EH (cell line): Measurements from ENCODE around the gene SLC44A1.
A peak's percentile ranks its signal among the peaks of the same experiment; 100 is the strongest.

ENCODE experiments used
- DNase-seq: peaks from one replicate; pipeline ENCODE4 v3.0.0-alpha.2; 2015; ENCODE audit warnings: low read depth

The SLC44A1 gene

GRCh38 chr9:105432247-105432842 is 187.9 kb downstream of the SLC44A1 start:
- DNase-seq: no peak

GRCh38 chr9:105435453-105435852 is 191.0 kb downstream of the SLC44A1 start:
- no peak for DNase-seq

DNA sequence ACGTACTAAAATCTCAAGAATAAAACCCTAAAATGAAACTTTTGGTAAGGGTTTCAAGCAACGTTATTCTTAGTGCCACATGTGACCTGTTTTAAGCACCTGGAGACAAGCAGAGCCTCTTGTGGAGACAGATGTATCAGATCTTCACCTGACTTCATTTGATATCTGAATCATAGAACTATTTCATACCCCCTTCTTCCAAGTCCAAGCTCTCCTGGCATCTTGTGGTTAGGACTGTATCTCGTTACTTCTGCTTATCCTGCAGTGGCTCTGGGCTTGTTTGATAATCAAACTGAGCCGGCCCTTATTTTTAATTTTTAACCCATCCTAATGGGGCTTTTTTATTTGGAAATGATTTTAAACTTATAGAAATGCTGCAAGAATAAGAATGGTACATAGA is 192.3 kb downstream of the SLC44A1 start:
- DNase-seq: no peak

GRCh38 chr9:105437704-105438103 is 193.3 kb downstream of the SLC44A1 start:
- DNase-seq: no peak

DNA sequence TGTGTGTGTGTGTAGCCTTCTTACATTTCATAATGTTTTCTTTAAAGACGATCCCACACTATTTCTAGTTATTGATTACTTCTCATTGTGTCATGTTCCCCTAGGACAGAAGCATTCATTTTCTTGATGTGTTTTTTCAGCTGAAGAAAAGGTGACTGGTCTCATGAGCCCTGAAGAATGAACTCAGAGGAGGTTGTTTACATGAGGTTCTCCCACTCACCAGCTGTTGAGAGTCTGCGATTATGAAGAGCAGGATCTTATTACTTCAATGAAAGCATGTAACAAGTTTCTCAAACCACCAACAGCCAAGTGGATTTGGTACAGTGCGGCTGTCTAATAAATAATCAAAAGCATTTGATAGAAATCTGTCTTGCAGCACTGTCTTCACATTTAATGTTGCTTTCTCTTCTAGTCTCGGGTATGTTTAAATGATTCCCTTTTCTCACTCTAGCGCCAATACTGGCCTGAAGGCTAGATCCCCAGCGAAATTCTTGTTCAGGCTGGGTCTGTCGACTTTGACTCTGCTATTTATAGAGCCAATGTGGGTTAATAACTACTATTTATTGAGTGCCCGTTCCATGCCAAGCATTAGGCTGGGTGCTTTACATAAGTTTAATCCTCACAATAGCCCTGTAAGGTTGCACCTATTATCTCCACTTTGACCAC is 193.8 kb downstream of the SLC44A1 start:
- DNase-seq: peak; percentile 36

DNA sequence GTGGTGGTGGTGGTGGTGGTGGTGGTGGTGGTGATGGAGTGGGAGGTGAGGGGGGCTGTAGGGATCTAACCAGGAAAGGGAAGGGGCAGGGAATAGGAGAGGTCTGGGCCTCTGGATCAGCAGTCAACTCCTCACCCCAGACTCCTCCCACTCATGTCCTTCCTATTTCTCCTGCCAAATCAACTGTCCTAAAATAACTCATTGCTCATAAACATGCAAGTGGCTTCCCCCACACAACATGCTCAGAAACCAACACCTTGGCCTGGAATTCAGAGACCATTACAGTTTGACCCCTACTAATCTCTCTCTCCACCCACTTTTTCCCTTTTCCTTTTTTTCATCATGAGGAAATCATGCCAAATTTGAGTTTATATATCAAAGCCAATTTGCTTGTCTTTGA is 195.0 kb downstream of the SLC44A1 start:
- peak; percentile 43 for DNase-seq

DNA sequence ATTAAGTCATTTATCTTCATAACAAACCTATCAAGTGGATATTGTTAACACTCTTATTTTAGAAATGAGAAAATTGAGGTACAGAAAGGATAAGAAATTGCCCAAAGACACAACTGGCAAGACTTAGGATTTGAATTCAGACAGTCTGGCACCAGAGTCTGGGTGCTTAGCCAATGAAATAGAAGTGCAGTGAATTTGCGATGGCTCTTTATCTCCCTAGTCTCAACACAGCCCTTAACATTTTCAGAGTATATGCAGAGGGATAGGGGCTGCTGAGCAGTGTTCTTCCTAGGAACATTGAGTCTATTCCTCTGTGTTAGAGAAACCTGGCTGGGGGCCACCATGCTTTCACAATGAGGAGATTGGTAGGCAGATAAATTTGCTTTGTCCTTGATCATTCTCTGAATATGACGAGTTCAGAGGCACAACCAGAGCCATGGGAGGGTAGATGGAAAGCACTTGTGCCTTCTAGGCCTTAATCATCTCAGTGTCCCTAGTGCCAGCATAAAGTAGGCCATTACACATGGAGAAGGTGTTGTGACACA is 197.2 kb downstream of the SLC44A1 start:
- no peak for DNase-seq

DNA sequence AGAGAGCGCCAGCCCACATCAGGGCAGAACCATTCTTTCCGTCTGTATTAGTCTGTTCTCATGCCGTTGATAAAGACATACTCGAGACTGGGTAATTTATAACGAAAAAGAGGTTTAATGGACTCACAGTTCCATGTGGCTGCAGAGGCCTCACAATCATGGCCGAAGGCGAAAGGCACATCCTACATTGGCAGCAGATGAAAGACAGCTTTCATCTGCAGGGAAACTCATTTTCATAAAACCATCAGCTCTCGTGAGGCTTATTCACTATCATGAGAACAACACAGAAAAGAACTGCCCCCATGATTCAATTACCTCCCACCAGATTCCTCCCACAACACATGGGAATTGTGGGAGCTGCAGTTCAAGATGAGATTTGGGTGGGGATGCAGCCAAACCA is 198.7 kb downstream of the SLC44A1 start:
- DNase-seq: no peak

- no peak for DNase-seq
These were observed 199.7 kb downstream of the SLC44A1 start for GRCh38 chr9:105444130-105444529.

DNA sequence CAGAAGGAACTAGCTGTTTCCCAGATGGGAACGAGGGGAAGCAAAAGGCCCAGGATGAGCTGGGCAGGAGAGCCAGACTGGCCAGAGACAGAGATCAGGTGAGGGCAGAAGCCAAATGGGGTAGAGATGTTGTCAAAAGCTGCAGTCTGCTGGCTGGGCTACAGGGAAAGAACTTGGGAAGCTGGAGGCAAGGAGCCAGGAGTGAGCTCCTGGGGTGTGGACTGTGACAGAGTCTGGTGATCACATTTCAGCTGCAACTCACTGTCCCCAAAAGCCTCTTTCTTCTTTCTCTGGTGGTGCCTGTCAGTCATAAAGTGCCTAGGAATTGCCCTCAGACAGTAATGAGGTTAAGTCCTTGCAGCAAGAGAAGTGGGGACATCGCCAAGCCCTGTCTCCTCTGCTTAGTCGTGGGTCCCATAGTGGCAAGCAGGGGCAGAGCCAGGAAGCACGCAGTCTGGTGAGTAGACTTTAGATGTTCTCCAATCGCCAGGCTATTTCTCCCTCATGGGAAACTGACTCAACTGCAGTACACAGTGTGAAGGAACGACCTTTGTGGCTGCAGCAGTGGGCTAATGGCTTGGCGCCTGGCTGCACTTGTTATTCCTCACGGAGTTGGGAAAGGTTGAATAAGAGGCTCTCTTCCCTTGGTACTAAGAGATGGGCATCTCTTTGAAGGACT is 200.9 kb downstream of the SLC44A1 start:
- no peak for DNase-seq

GRCh38 chr9:105447386-105447813 is 202.9 kb downstream of the SLC44A1 start:
- no peak for DNase-seq

DNA sequence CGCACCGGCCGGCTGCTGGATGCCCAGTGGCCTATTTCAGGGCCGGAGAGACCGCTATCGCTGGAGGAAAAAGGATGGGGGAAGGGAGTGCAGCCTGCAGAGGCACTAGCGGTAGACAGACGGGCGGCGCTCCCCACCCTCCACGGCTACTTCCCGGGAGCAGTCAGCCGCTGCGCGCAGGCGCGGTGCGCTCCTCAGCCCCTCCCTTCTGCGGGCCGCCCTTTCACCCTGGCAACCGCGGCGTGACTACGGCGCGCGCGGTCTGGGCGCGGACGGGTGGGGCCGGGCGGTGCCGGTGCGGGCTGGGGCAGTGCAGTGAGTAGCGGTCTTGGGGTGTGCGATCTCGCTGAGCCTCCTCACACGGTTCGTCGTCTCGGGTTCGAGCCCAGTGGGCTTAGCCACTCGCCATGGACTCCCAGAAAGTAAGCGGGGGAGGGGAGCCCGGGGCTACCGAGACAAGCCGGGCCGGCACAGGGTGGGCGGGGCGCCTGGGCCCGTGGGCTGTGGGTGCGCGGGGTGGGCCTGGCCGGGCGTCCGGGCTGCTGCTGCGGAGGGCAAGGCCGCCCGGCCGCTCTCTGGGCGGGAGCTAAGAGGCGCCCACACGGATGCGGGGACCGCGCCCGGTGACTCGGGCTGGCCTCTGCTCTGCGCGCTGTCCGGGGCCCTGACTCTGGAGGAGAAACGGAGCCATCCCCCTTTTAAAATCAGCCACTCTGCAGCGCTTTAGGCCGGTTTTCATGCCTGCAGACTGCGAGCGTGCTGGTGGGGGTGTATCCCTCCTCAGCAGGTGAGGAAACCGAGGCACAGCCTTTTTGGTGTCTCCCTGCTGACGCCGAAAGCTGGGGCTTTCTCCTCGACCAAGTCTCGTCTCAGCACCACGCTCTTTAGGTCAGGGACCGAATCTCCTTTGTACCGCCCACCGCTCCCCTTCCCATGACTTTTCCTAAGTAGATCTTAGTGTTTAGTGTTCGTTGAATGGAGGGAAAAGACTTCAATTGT is 203.7 kb downstream of the SLC44A1 start, which contains the start of gene FSD1L:
Gene FSD1L (plus strand): TSS at position 221 of the 999 bp plus-strand sequence. CDS start 187 bp downstream, at position 408.
- DNase-seq: peak; percentile 95

DNA sequence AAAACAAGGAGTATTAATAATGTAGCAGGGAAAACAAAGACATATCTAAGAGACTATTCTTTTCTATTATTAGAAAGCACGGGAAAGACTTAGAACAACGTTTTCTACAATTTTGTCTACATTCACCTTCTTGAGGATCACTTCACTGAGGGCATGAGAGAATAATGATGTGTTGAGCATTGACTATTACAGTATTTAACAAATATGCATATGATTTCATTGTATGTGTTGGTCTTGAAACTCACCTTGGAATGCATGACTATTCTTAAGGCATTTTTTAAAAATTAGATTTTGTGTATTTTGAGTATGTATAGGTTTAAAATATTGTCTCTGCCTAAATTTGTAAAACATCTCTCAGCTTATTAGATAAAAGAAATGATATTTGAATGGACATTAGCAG is 204.6 kb downstream of the SLC44A1 start:
- DNase-seq: peak; percentile 26

- peak; percentile 42 for DNase-seq
These were observed 207.7 kb downstream of the SLC44A1 start for GRCh38 chr9:105452185-105452584.

DNA sequence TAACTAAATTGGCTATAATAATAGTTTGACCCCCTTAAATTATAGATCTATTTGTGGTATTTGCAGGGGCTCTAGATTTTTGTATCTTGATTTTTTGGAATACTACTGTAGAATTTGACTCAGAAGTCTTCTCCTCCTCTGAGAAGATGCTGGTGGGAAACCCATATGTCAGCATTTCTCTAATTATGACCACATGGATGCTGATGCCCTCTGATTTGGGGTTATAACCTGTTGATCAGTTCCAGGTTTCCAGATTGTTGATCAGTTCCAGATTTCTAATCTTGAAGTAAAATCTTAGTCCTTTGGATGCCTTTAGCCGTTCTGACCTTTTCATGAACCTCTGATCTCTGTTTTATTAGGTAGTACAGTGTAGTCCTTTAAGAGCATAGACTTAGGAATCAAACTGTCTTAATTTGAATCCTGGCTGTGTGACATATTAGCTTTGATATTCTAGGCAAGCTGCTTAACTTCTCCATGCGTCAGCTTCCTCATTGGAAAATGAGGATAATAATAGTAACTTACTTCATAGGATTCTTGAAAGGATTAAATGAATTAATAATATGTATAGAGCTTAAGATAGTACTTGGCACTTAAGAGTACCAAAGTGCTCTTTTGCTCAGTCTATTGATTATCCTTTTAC is 211.5 kb downstream of the SLC44A1 start:
- no peak for DNase-seq

- no peak for DNase-seq
These were observed 213.3 kb downstream of the SLC44A1 start for GRCh38 chr9:105457560-105458294.

GRCh38 chr9:105458404-105458803 is 214.0 kb downstream of the SLC44A1 start:
- no peak for DNase-seq

DNA sequence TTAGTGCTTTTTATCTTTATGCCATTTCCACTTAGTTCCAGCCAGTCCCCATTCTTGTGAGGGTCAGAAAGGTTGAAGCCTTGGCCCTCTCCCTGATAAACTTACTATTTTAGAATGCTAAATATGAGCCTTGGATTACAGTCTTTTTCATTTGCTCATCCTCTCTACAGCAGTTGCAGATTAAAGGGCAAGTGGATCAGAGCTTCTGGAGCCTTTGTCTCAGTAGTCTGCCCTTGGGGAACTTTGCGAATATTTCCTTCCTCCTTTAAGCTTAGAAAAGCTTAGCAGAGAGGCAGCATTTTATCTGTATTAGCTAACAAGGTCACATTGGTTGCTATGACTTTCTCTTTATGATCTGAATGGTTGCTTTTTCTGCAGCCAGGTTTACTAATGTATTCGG is 214.9 kb downstream of the SLC44A1 start:
- DNase-seq: no peak

DNA sequence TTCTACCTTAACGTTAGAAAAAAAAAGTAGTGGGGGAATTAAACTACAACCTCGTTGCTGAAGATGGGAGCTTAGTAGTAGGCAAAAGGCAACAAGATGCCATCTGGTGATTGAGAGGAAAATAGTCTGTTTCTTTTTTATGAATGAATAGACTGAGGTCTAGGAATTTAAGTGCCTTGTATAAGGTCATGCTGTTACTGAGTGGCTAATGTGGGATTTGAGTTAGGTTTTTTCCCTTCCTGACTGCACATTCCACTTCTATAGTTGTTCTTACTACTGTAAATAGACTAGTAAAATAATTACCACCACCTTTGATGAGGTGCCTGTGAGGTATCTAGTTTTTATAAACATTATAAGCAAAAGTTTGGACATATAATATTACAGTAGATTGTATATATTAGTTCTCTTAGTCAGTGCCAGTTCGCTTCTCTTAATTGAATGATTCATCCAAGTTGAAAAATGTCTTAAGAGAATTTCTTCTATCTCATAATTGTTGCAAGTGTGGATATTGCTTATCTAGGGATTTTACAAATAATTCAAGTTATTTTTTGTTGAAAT is 222.5 kb downstream of the SLC44A1 start:
- DNase-seq: peak; percentile 43

- DNase-seq: no peak
These were observed 224.4 kb downstream of the SLC44A1 start for GRCh38 chr9:105468875-105469274.
